ENCODE results near the gene LAG3.
A peak's percentile ranks its signal among the peaks of the same experiment; 100 is the strongest.

DNA sequence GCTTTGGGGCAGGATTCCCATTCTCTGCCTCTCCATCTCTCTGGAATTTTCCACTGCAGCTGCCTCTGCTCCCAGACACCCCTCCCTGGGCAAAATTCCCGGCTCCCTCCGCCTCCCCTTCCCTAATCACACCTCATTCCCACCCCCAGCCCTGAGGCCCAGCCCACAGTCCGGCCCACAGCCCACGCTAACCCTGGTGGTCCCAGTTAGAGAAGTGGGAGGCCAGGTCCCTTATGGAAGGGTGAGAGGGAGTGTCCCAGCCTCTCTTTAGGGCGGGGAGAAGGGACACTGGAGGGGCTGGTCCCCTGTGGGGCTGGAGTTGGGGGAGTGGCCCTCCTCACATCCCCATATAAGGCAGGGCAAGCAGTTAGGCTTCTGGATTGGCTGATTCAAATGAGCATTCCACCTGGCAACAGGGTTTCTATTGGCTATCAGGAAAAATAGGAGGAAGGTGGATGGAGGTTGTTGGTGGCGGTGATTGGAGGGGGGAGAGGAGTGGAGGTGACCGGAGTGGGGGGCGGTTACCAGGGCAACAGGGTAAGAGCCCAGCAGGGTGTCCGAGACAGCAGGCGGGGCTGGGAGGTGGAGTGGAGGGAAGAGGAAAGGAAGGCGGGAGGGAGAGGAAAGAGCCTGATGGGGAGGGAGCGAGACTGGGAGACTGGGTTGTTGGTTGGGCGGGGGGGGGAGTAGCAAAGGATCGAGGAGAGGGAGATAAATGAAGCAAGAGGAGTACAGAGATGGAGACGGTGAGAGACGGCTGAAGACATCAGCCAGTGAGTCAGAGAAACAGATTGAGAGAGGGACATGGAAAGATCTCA lies 8.1 kb upstream of the LAG3 start:
- TF ChIP-seq CTCF (IDR thresholded peaks at IDR 0.05) = no peak
- peak in 1 of 2 donors; percentile 78 for TF ChIP-seq POLR2A (IDR thresholded peaks at IDR 0.05)

All from thyroid gland (tissue), 4 donors.